PFSK-1 (cell line): ENCODE results near the gene HHIPL1.

Experiments
- FOXP2 ChIP-seq: optimal IDR thresholded peaks from 2 replicates; pipeline ENCODE3; 2011; ENCODE audit warnings: borderline replicate concordance, control low read depth, inconsistent platforms; ENCODE audit not compliant: insufficient read depth; ENCODE audit errors: extremely low read length, extremely low read depth
- POLR2AphosphoS5 ChIP-seq: IDR thresholded peaks from 2 replicates; pipeline ENCODE4 v1.6.1; 2012; ENCODE audit warnings: low read depth, mild to moderate bottlenecking, control low read depth, low read length, moderate library complexity
- TAF1 ChIP-seq: IDR thresholded peaks from 2 replicates; pipeline ENCODE4 v1.6.1; 2012; ENCODE audit warnings: low read length, control low read depth, borderline replicate concordance; ENCODE audit not compliant: insufficient read depth
- TF ChIP-seq, protein P1 (sequence below), 2 experiments: IDR thresholded peaks; 2 replicates each; pipeline versions ENCODE4 v1.6.1 to v1.8.0; 2011 to 2012; ENCODE audit warnings: low read depth in 2 of 2, low read length in 2 of 2, control low read depth in 1 of 2, inconsistent platforms in 1 of 2, mild to moderate bottlenecking in 1 of 2, moderate library complexity in 1 of 2; ENCODE audit not compliant: insufficient read depth in 1 of 2

DNA sequence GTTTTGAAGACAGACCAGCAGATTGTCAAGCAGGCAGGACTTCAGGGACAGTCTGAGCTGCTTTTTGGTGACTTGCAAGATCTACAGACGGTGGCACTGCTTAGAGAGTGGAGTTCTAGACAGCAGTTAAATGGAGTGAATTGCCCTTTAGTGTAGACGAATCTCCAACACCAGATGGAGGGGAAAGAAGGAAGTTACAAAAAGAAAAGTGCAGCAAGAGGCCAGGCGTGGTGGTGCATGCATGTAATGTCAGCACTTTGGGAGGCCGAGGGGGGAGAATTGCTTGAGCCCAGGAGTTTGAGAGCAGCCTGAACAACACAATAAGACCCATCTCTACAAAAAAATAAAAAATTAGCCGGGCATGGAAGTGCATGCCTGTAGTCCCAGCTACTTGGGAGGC is 8.4 kb upstream of the HHIPL1 start:
- no peak for TF ChIP-seq TAF1
- TF ChIP-seq POLR2AphosphoS5: no peak
- TF ChIP-seq, protein P1, sequence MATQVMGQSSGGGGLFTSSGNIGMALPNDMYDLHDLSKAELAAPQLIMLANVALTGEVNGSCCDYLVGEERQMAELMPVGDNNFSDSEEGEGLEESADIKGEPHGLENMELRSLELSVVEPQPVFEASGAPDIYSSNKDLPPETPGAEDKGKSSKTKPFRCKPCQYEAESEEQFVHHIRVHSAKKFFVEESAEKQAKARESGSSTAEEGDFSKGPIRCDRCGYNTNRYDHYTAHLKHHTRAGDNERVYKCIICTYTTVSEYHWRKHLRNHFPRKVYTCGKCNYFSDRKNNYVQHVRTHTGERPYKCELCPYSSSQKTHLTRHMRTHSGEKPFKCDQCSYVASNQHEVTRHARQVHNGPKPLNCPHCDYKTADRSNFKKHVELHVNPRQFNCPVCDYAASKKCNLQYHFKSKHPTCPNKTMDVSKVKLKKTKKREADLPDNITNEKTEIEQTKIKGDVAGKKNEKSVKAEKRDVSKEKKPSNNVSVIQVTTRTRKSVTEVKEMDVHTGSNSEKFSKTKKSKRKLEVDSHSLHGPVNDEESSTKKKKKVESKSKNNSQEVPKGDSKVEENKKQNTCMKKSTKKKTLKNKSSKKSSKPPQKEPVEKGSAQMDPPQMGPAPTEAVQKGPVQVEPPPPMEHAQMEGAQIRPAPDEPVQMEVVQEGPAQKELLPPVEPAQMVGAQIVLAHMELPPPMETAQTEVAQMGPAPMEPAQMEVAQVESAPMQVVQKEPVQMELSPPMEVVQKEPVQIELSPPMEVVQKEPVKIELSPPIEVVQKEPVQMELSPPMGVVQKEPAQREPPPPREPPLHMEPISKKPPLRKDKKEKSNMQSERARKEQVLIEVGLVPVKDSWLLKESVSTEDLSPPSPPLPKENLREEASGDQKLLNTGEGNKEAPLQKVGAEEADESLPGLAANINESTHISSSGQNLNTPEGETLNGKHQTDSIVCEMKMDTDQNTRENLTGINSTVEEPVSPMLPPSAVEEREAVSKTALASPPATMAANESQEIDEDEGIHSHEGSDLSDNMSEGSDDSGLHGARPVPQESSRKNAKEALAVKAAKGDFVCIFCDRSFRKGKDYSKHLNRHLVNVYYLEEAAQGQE (IDR thresholded peaks at IDR 0.05; ENCODE audit: insufficient read depth in 1 of 2, low read depth in 2 of 2, low read length in 2 of 2): no peak
- TF ChIP-seq FOXP2: no peak
